HG03045 (cell line): ENCODE results near the gene C1orf74.

Experiments
- ATAC-seq: cut with Tn5 transposase; IDR thresholded peaks from one replicate; pipeline ENCODE4 v1.9.1; 2021; ENCODE audit warnings: mild to moderate bottlenecking, moderate library complexity; ENCODE audit not compliant: unreplicated experiment

C1orf74 gene

DNA sequence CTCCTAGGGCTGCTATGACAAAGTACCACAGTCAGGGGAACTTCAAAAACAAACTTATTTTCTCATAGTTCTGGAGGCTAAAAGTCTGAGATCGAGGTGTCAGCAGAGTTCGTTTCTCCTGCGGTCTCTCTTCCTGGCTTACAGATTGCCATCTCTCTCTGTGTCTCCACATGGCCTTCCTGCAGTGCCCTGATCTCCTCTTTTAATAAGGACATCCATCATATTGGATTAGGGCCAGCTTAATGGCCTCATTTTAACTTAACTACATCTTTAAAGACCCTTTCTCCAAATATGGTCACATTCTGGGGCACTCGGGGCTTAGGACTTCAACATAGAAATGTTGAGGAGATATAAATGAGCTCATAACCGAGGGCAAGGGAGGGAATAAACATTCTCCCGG is 12.2 kb downstream of the C1orf74 start:
- no peak for ATAC-seq

- ATAC-seq = no peak
Observed at GRCh38 chr1:209770636-209771415, 13.5 kb downstream of the C1orf74 start.

- no peak for ATAC-seq
Observed at GRCh38 chr1:209769971-209770370, 14.4 kb downstream of the C1orf74 start.

- ATAC-seq = peak; percentile 64
Observed at GRCh38 chr1:209769171-209769904, 15.0 kb downstream of the C1orf74 start.

DNA sequence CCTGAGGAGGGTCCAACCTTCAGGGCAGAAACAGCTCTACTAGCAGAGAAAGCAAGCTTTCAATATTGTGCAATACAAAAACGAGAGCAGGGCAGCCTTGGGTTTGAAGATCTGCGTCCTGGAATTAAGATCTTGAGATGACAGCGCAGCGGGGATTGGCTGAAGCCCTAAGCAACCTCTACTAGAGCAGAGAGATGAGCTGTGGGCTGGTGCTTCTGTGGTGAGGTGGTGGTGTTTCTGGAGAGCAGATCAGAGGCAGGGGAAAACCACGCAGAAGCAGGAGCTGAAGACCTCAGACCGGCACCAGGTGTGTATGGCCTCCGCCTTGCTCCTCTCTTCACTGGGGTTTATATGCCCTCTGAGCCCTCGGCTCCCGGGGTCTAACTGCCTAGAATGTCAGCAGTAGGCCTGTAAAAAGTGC is 16.0 kb downstream of the C1orf74 start:
- ATAC-seq = peak; percentile 93

- no peak for ATAC-seq
Observed at GRCh38 chr1:209767706-209768105, 16.7 kb downstream of the C1orf74 start.

DNA sequence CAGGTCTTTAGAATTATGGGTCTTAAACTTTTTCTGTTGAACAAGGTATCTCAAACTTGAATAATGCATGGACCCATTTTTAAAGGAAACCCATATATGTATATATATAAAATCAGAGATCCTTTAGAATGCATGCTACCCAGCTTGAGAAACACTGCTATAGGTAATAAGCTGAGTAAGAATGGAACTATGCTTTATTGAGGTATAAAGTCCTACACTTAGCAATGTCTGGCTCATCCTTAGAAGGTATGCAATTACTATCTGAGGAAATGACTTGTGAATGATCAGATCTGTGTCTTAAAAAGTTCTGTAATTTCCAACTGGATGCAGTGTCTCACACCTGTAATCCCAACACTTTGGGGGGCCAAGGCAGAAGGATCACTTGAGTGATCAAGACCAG is 17.3 kb downstream of the C1orf74 start:
- ATAC-seq = no peak

DNA sequence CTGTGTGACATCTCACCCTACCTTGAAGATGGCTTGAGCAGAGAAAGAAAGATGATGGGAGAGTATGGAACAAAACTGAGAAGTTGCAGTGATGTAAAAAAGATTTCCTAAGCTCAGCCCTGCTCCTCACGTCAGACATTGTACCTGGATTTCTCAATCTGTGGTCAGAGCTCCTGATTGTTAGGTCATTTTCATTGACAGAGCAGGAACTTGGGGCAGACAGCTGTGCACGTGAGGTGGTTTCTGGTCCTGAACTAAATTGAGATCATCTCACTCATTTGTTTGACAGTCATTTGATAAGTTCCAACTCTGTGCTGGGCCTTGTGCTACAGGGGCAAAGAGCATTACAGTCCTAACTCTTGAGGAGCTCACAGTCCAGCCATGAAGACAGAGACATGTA is 18.3 kb downstream of the C1orf74 start:
- no peak for ATAC-seq

DNA sequence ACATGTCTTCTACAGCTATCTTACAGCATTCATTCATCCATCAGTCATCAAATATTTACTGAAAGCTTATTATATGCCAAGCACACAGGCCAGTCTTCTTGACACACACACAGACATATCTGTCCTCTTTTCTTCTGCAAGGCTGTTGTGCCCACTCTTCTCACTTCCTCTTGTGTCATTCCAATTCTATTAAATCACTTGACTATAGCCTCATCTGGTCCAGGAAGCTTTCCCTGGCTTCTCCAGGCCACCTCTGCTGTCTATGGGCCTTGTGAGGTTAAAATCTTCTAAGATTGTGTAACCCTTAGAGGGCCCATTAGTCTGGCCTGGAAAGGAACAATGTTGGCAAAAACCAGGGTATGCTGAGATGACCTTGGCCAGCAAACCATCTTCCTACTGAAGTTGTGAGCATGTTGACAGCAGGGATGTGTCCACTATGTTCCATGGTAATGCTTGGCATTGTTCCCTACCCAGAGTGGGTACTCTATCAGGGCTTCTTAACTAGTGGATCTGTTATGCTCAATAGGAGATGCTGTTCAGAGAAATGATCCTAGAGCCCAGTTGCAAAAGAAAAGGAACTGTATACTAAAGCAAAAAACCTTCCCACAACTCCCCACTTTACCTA is 23.2 kb downstream of the C1orf74 start:
- no peak for ATAC-seq

DNA sequence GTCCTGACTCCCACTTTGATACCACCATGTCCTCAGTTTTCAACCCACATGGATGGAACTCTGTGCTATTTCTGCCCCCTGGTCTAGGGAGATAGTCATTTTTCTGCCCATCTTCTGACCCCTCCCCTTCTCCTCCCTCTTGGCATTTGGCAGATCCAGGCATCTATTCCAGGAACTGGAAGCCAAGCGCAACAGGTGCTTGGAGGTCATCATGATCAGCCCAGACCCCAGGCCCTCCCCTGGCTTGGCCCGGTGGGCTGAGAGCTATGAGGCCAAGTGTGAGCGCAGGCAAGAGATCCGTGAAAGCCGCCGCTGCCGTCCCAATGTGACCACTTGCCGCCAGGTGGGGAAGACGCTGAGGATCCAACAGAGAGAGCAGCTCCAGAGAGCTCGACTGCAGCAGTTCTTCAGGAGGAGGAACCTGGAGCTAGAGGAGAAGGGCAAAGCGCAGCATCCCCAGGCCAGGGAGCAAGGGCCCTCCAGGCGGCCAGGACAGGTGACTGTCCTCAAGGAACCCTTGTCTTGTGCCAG is 24.5 kb downstream of the C1orf74 start:
- ATAC-seq = no peak

DNA sequence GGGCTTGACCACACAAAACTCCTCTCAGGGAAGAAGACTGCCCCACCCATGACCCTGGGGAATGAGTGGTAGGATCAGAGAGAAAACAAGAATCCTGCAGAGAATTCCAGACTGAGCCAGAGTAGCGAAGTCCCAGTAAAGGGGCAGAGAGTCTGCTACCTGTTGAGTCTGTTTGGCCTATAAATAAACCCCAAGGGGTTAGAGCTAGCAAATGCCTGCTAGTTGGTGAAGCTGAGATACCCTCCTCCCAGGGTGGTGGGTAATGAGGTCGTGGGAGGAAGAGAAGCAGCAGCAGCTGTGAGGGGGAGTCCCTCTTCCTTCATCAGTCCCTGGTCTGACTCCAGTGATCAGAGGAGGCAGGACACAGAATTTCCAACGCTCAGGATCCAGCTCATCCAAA is 26.0 kb downstream of the C1orf74 start:
- no peak for ATAC-seq

GRCh38 chr1:209756615-209757445 is 27.5 kb downstream of the C1orf74 start:
- ATAC-seq = peak; percentile 21

- ATAC-seq = peak; percentile 78
Observed at GRCh38 chr1:209755926-209756614, 28.3 kb downstream of the C1orf74 start, which contains the start of gene TRAF3IP3. Gene TRAF3IP3 (plus strand): TSS chr1:209756053. CDS start chr1:209760040, 3,987 bp downstream.

DNA sequence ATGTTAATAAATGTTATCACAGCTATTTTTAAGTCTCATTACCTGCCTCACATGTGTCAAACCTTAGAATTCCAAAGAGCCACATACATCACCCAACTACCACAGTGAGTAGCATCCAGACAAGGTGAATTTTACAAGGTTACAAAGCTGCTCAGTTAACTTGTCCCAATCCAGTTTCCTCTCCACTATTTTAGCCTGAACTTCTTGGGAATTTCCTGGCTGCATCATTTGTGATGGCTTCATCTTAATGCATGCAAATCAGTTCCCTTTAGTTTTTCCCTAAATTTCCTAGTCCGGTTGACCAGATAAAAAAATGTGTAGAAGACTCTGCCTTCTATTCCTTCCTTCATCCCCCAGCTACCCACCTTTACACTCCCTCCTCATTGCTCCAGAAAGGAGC is 29.1 kb downstream of the C1orf74 start:
- no peak for ATAC-seq

DNA sequence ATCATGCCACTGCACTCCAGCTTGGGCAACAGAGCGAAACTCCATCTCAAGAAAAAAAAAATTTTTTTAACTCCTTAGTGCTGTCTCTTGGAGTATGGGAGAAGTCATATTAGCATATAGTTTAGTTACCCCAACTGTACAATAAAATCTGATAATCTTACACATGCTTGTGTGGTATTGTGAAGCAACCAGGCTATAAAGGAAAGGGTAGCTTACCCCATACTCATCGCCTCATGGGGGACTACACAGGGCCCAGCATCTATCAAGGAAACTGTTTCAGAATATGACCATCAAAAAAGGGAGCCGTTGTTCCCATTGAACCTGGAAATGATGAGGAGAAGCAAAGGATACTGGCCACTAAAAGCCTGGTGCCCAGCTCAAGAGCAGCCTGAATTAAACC is 31.5 kb downstream of the C1orf74 start:
- ATAC-seq = no peak

DNA sequence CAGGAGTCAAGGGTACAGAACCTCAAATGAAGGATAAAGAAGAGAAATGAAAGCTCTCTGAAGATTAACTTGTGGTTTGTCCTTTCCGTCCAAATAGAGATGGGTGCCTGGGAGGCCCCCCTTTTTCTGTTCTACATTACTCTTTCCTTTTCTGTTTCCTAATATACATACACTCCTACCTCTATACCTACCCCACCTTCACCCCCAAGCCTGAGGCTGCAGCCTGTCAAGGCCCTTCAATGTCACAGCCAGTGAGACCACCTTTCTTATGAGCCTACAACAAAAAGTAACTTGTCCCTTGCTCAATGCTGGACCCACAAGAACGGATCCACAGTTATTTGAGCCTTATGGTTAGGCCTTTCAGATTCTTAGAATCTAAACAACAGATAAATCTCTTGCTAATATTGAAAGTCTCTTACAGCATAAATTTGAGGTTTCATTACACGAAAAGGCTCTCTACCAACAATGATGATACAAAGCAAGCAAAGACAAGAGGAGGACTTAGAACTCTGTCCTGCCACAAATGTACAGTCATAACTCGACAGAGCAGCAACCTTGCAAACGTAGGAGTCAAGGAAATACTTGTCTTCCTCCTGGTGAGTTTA is 32.6 kb downstream of the C1orf74 start:
- peak; percentile 42 for ATAC-seq

DNA sequence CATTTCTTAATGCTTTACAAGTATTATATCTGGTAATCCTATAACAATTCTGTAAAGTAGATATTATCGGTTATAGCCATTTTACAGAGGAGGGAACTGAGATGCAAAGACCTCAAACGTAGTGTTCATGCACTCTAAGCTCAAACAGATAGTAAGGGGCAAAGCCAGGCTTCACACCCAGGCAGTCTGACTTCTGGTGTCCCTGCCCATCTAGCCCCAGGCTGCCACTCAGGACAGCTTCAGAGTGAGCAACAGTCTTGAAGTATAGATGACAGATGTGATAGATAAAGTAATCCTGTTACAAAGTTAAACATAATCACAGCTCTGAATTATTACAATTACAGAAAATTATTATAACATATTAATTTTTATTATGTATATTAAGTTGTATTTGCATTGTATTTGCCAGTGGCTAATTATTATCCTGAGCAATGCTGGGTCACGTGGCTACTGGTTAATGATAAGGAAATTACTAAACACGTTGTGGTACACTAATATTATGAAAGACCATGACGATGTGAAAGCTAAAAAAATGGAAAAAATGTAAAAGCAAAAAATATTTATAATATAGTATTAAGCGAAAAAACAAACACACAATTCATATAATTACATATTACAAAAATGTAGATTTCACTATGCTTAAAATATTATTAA is 34.6 kb downstream of the C1orf74 start:
- no peak for ATAC-seq

DNA sequence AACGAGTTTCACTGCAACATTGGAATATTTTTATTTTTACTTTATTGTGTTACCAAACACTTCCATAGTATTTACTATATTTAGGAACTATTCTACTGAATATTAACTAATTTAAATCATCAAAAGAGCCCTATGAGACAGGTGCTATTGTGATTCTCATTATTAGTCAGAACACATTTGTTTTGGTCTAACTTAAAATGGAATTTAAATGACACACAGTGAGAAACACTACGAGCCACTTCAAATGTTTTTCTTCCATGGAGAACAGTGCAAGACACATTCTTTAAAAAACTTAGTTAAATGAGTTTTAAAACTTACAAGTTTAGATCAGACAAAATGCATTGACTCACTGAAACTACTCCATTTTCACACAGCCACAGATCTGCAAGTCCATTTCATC is 35.2 kb downstream of the C1orf74 start:
- no peak for ATAC-seq

- no peak for ATAC-seq
Observed at GRCh38 chr1:209748620-209749019, 35.7 kb downstream of the C1orf74 start.
